GM12878 (cell line): ENCODE measurements around the gene JAG1. TPM values are rescaled to one million over a fixed set of nuclear protein-coding genes. Genes with fewer than 3 reads are reported as not detected.

Source experiments
- ATAC-seq: fragments of 200-7000 bp; cut with Tn5 transposase; 3 replicates; pipeline ENCODE4 v1.9.1; 2020; ENCODE audit warnings: mild to moderate bottlenecking, moderate library complexity
- BruUV-seq: library from RNA; stranded (reverse); fragments of 400-500 nt; replicated peaks from 2 replicates; lab custom pipeline; 2021; lab: Mats Ljungman, UMichigan
- CTCF ChIA-PET: fragments of 300-600 bp; sonication (Branson Sonifier 250); formaldehyde crosslinking; extraction: SDS; loops from one replicate; lab custom pipeline; 2021; ENCODE audit warnings: inconsistent platforms; lab: Yijun Ruan, JAX
- POLR2A ChIA-PET: fragments of 350-600 bp; formaldehyde crosslinking; extraction: SDS; loops from one replicate; lab custom pipeline; 2021; ENCODE audit warnings: inconsistent platforms; lab: Charles Lee
- RAD21 ChIA-PET: fragments of 300-600 bp; sonication (Branson Sonifier 250); formaldehyde crosslinking; loops from one replicate; lab custom pipeline; 2023; ENCODE audit warnings: antibody characterized with exemption; ENCODE audit not compliant: unreplicated experiment; lab: Charles Lee
- SMC1A ChIA-PET: fragments of 300-600 bp; sonication (Branson Sonifier 250); formaldehyde crosslinking; loops from one replicate; lab custom pipeline; 2023; ENCODE audit not compliant: unreplicated experiment, uncharacterized antibody; lab: Charles Lee
- DNase-seq: peaks from one replicate; pipeline ENCODE4 v3.0.0-alpha.2; 2011; ENCODE audit warnings: low read depth, low spot score
- FAIRE-seq: peaks from 3 replicates; lab custom pipeline; 2011; peaks lifted over from hg19 to GRCh38; lab: Jason Lieb, UNC
- H2AFZ ChIP-seq: 2 replicates; pipeline ENCODE4 v1.6.0; 2011; ENCODE audit warnings: low read depth, low read length, control low read depth; ENCODE audit not compliant: control insufficient read depth
- H3K27ac ChIP-seq: 2 replicates; pipeline ENCODE4 v1.5.1; 2011; ENCODE audit warnings: control low read depth; ENCODE audit not compliant: control insufficient read depth, insufficient read depth
- H3K27me3 ChIP-seq, 2 experiments: replicated peaks in 1 of 2; 2 replicates each; pipeline versions ENCODE4 v1.6.0 to v1.6.1; 2011; ENCODE audit warnings: low read length in 1 of 2; ENCODE audit not compliant: control insufficient read depth in 2 of 2, insufficient read depth in 2 of 2
- H3K36me3 ChIP-seq, 2 experiments: 2 replicates each; pipeline ENCODE4 v1.5.1; 2011; ENCODE audit warnings: low read length in 1 of 2; ENCODE audit not compliant: control insufficient read depth in 2 of 2, insufficient read depth in 2 of 2
- H3K4me1 ChIP-seq: 2 replicates; pipeline ENCODE4 v1.6.1; 2011; ENCODE audit warnings: mild to moderate bottlenecking, low read length, moderate library complexity, mixed read lengths; ENCODE audit not compliant: control insufficient read depth, insufficient read depth
- H3K4me2 ChIP-seq: 2 replicates; pipeline ENCODE4 v1.6.0; 2011; ENCODE audit warnings: control low read depth; ENCODE audit not compliant: control insufficient read depth, insufficient read depth
- H3K4me3 ChIP-seq: fragments of 200-600 bp; sonication (generic); 2 replicates; pipeline ENCODE4 v1.5.1; 2016
- H3K79me2 ChIP-seq: 2 replicates; pipeline ENCODE4 v1.6.0; 2011; ENCODE audit warnings: low read length; ENCODE audit not compliant: control insufficient read depth, insufficient read depth
- H3K9ac ChIP-seq: 2 replicates; pipeline ENCODE4 v1.8.0; 2011; ENCODE audit warnings: low read length, control low read depth, mixed read lengths; ENCODE audit not compliant: control insufficient read depth, insufficient read depth
- H3K9me3 ChIP-seq: replicated peaks from 3 replicates; pipeline ENCODE4 v1.5.1; 2011; ENCODE audit warnings: mild to moderate bottlenecking, low read length; ENCODE audit not compliant: control insufficient read depth, insufficient read depth
- H4K20me1 ChIP-seq: 2 replicates; pipeline ENCODE4 v1.6.0; 2011; ENCODE audit not compliant: control insufficient read depth, insufficient read depth
- CEBPB ChIP-seq, 2 experiments: fragments of 150-350 bp in 1 of 2; IDR thresholded peaks; 2 replicates each; pipeline ENCODE4 v1.6.1; 2012 to 2014; ENCODE audit warnings: low read depth in 2 of 2, low read length in 2 of 2, borderline replicate concordance in 1 of 2, inconsistent platforms in 1 of 2
- IKZF1 ChIP-seq: fragments of 450-650 bp; conservative IDR thresholded peaks from 2 replicates; pipeline ENCODE4 v1.6.1; 2017; ENCODE audit warnings: antibody characterized with exemption, mild to moderate bottlenecking
- NBN ChIP-seq: fragments of 450-650 bp; IDR thresholded peaks from 2 replicates; pipeline ENCODE4 v1.6.1; 2016
- SUPT20H ChIP-seq: IDR thresholded peaks from 2 replicates; pipeline ENCODE4 v1.6.1; 2011; ENCODE audit warnings: low read depth, mild to moderate bottlenecking, low read length, moderate library complexity, borderline replicate concordance; ENCODE audit not compliant: control insufficient read depth
- SUZ12 ChIP-seq: fragments of 200-600 bp; sonication (generic); IDR thresholded peaks from one replicate; pipeline ENCODE4 v1.6.1; 2018; ENCODE audit warnings: antibody characterized with exemption, mild to moderate bottlenecking; ENCODE audit not compliant: unreplicated experiment
- YY1 ChIP-seq: IDR thresholded peaks from 2 replicates; pipeline ENCODE4 v1.6.1; 2011; ENCODE audit warnings: low read depth, mild to moderate bottlenecking, low read length
- WGBS: methylation state at CpG from one replicate; pipeline ENCODE4 v1.1.6; 2016; ENCODE audit warnings: low lambda C conversion rate; ENCODE audit not compliant: insufficient replicate concordance, insufficient coverage; ENCODE audit errors: missing lambda C conversion rate; 5-methylcytosine and 5-hydroxymethylcytosine counted together
- in situ Hi-C: fragments of 300-500 bp; cut with MboI; formaldehyde crosslinking; loops from 9 replicates; pipeline ENCODE4 v1.14.3; 2018; ENCODE audit warnings: mixed read lengths
- intact Hi-C: fragments of 100-400 bp; cut with micrococcal nuclease; formaldehyde crosslinking; loops from one replicate; pipeline ENCODE4 v1.14.2; 2022; ENCODE audit not compliant: unreplicated experiment
- polyA plus RNA-seq, 11 experiments: library from polyadenylated mRNA; depleted of rRNA in 4 of 11; unstranded in 6 of 11; stranded (reverse) in 5 of 11; fragments of >200 nt; fragmentation: Nextera tagmentation in 4 of 11; fragmentation: Illumina TruSeq in 1 of 11; extraction: Ambion mirVana in 4 of 11; extraction: Trizol in 1 of 11; gene quantifications; 1 replicate in 1 of 11; 2 replicates in 10 of 11; pipeline versions ENCODE4 v1.2.1 to v1.2.3, GENCODE V29; 2011 to 2016; ENCODE audit warnings: inconsistent platforms in 2 of 11, missing spikeins in 2 of 11, low read depth in 1 of 11
- total RNA-seq, 4 experiments: library from RNA; depleted of rRNA in 3 of 4; stranded (reverse); fragments of >200 nt in 3 of 4; fragmentation: Illumina TruSeq in 1 of 4; extraction: Trizol in 1 of 4; gene quantifications; 2 replicates each; pipeline versions ENCODE4 v1.2.1 to v1.2.3, GENCODE V29; 2013 to 2021
- TF ChIP-seq, protein P1 (sequence below): fragments of 450-650 bp; IDR thresholded peaks from 2 replicates; pipeline ENCODE4 v1.6.1; 2018; ENCODE audit warnings: borderline replicate concordance, mild to moderate bottlenecking; ENCODE audit not compliant: partially characterized antibody
- TF ChIP-seq, protein P2 (sequence below): fragments of 450-650 bp; IDR thresholded peaks from 2 replicates; pipeline ENCODE4 v1.6.1; 2017; ENCODE audit warnings: antibody characterized with exemption, mild to moderate bottlenecking, moderate library complexity

The JAG1 gene
- total and polyA plus RNA-seq, 10 of the 15 experiments (the other 5 are each of a cell fraction or from before 2014, with no cell fraction given): 0.66 to 6.9 (median 1.8) TPM

DNA sequence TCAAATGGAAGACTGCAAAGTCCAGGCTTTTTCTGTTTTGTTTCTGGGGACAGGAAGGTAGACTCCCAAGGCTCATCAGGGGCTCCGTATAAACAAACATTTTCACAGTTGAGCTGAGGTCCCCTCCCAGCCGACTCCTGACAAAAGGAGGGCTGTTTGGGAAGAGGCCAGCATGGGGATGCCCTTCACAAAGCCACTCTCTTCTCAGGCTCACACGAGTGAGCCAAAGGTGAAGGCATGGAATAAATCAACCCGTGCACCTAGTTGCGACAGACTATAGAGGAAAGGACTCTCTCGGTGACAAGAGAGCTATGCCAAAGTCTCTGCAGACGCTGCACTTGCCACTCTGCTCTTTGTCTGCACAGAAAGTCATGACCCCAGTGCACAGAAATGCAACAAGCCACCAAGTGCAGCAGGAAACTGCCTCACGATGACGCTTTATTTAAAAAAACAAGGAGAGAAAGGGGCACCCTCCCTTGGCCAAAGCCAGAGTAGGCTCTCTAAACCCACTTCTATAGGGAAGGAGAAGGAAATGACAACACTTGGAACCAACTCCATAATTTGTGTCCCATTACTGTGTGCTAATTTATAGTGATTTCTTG is 21.0 kb downstream of the JAG1 start:
- no peaks in the 10 kb centered on the region for H3K79me2 ChIP-seq
- DNase-seq (no peak), ATAC-seq (no peak), FAIRE-seq (no peak)
- TF ChIP-seq, protein P1, sequence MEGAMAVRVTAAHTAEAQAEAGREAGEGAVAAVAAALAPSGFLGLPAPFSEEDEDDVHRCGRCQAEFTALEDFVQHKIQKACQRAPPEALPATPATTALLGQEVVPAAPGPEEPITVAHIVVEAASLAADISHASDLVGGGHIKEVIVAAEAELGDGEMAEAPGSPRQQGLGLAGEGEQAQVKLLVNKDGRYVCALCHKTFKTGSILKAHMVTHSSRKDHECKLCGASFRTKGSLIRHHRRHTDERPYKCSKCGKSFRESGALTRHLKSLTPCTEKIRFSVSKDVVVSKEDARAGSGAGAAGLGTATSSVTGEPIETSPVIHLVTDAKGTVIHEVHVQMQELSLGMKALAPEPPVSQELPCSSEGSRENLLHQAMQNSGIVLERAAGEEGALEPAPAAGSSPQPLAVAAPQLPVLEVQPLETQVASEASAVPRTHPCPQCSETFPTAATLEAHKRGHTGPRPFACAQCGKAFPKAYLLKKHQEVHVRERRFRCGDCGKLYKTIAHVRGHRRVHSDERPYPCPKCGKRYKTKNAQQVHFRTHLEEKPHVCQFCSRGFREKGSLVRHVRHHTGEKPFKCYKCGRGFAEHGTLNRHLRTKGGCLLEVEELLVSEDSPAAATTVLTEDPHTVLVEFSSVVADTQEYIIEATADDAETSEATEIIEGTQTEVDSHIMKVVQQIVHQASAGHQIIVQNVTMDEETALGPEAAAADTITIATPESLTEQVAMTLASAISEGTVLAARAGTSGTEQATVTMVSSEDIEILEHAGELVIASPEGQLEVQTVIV: no peak
- H3K36me3 ChIP-seq: peaks cover 2 to 6% of the 10 kb centered on the region in 2 experiments; a peak in 3 of 4 replicates
- no peaks in the 10 kb centered on the region for H4K20me1 ChIP-seq
- intact Hi-C loops (no loop called here), in situ Hi-C loops (no loop called here)
- H3K4me1 ChIP-seq: peaks cover 14% of the 10 kb centered on the region
- H3K9me3 ChIP-seq: no peaks in the 10 kb centered on the region
- ChIA-PET SMC1A (interaction anchor here (0.7 to 1.9 kb wide), 2 partner anchors 10 to 504 kb away, joined by 3 to 4 read pairs; no protein-coding TSS in a partner anchor), RAD21 (interaction anchor here (0.9 kb wide), 1 partner anchor 139 kb away, joined by 3 read pairs; no protein-coding TSS in a partner anchor), POLR2A (no interaction called here), CTCF (no interaction called here)
- no peak overlapping the region for H3K27ac ChIP-seq
- no peak overlapping the region for H3K4me2 ChIP-seq
- no peak overlapping the region for H3K4me3 ChIP-seq
- H3K27me3 ChIP-seq: no peaks in the 10 kb centered on the region
- no TSS peak for BruUV-seq
- no peak overlapping the region for H2AFZ ChIP-seq
- H3K9ac ChIP-seq: no peak overlapping the region
- 84% methylated on average over 9 of the region's 9 CpGs for WGBS

DNA sequence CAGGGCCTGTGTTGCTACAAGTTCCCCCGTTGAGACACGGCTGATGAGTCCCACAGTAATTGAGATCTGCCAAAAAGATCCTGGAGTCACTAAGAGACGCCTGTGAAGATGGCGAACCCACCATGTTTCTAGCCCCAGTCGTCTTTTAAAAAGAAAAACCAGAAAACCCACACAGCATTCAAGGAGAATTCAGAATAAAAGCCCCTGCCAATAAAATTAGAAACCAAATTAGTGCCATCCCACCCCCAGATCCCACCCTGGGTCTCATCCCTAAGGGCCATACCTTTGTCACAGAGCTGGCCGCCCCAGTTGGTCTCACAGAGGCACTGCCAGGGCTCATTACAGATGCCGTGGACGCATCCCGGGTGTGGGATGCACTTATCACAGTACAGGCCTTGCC is 21.6 kb downstream of the JAG1 start:
- Histone ChIP-seq H3K9ac (no peak overlapping the region), H3K4me3 (no peak overlapping the region), H3K4me1 (peaks cover 14% of the 10 kb centered on the region), H3K27me3 (no peaks in the 10 kb centered on the region), H3K36me3 (peaks cover 2 to 6% of the 10 kb centered on the region in 2 experiments; a peak in 2 of 4 replicates), H3K79me2 (no peaks in the 10 kb centered on the region), H3K27ac (no peak overlapping the region), H3K4me2 (no peak overlapping the region), H4K20me1 (no peaks in the 10 kb centered on the region), H2AFZ (no peak overlapping the region), H3K9me3 (no peaks in the 10 kb centered on the region)
- ChIA-PET SMC1A (interaction anchor here (1.9 kb wide), 1 partner anchor 10 kb away, joined by 4 read pairs; no protein-coding TSS in a partner anchor), CTCF (interaction anchor here (1.2 kb wide), 1 partner anchor 622 kb away, joined by 3 read pairs; no protein-coding TSS in a partner anchor), RAD21 (no interaction called here), POLR2A (no interaction called here)
- DNase-seq (no peak), FAIRE-seq (no peak), ATAC-seq (no peak)
- BruUV-seq: no TSS peak
- TF ChIP-seq, protein P2, sequence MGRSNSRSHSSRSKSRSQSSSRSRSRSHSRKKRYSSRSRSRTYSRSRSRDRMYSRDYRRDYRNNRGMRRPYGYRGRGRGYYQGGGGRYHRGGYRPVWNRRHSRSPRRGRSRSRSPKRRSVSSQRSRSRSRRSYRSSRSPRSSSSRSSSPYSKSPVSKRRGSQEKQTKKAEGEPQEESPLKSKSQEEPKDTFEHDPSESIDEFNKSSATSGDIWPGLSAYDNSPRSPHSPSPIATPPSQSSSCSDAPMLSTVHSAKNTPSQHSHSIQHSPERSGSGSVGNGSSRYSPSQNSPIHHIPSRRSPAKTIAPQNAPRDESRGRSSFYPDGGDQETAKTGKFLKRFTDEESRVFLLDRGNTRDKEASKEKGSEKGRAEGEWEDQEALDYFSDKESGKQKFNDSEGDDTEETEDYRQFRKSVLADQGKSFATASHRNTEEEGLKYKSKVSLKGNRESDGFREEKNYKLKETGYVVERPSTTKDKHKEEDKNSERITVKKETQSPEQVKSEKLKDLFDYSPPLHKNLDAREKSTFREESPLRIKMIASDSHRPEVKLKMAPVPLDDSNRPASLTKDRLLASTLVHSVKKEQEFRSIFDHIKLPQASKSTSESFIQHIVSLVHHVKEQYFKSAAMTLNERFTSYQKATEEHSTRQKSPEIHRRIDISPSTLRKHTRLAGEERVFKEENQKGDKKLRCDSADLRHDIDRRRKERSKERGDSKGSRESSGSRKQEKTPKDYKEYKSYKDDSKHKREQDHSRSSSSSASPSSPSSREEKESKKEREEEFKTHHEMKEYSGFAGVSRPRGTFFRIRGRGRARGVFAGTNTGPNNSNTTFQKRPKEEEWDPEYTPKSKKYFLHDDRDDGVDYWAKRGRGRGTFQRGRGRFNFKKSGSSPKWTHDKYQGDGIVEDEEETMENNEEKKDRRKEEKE: no peak
- TF ChIP-seq YY1 (no peak), SUPT20H (no peak), CEBPB (IDR thresholded peaks at IDR 0.05; ENCODE audit: borderline replicate concordance in 1 of 2, low read depth in 2 of 2, low read length in 2 of 2) (no peak), IKZF1 (no peak), NBN (no peak), SUZ12 (no peak)
- 88% methylated on average over 9 of the region's 9 CpGs for WGBS
- intact Hi-C loops: no loop called here
- in situ Hi-C loops: no loop called here
